Activated CD8-positive, alpha-beta T cell treated with anti-CD3 and anti-CD28 coated beads for 36 hours (primary cell): Measurements from ENCODE around the gene IL6ST. TPM values are rescaled to one million over a fixed set of nuclear protein-coding genes. Genes with fewer than 3 reads are reported as not detected.
"Not testable (repeated sequence)": the region's sequence is repeated elsewhere in the genome, so short reads cannot be mapped to it uniquely, and the experiment has no call there.

Source experiments
- ATAC-seq: fragments of 200-7000 bp; cut with Tn5 transposase; one replicate; pipeline ENCODE4 v1.10.0; 2021; ENCODE audit warnings: mild to moderate bottlenecking, moderate library complexity
- CTCF ChIA-PET: fragments of 350-600 bp; sonication (Branson Sonifier 250); formaldehyde crosslinking; loops from one replicate; lab custom pipeline; 2021; ENCODE audit warnings: antibody characterized with exemption; lab: Charles Lee
- POLR2A ChIA-PET: fragments of 350-600 bp; sonication (Branson Sonifier 250); formaldehyde crosslinking; loops from one replicate; lab custom pipeline; 2021; ENCODE audit warnings: antibody characterized with exemption; lab: Charles Lee
- DNase-seq: peaks from one replicate; pipeline ENCODE4 v3.0.0-alpha.2; 2020
- H3K27ac Mint-ChIP-seq: one replicate; pipeline ENCODE4 v1.8.0; 2021; ENCODE audit warnings: mild to moderate bottlenecking, mixed read lengths
- H3K27me3 Mint-ChIP-seq: one replicate; pipeline ENCODE4 v1.8.0; 2021; ENCODE audit warnings: mixed read lengths
- H3K36me3 Mint-ChIP-seq: one replicate; pipeline ENCODE4 v1.8.0; 2021; ENCODE audit warnings: low read depth, mixed read lengths
- H3K4me1 Mint-ChIP-seq: one replicate; pipeline ENCODE4 v1.8.0; 2021; ENCODE audit warnings: low read depth, mixed read lengths
- H3K4me3 Mint-ChIP-seq: one replicate; pipeline ENCODE4 v1.8.0; 2021; ENCODE audit warnings: mild to moderate bottlenecking, moderate library complexity, mixed read lengths
- H3K9me3 Mint-ChIP-seq: one replicate; pipeline ENCODE4 v1.8.0; 2021; ENCODE audit warnings: mixed read lengths
- CTCF ChIP-seq: fragments of 200-600 bp; IDR thresholded peaks from one replicate; pipeline ENCODE4 v1.8.0; 2022; ENCODE audit warnings: antibody characterized with exemption, mild to moderate bottlenecking
- intact Hi-C: fragments of 100-400 bp; cut with micrococcal nuclease; formaldehyde crosslinking; loops from one replicate; pipeline ENCODE4 v1.10.0; 2022
- total RNA-seq, 2 experiments: library from RNA; stranded (reverse); gene quantifications; one replicate each; pipeline ENCODE4 v1.2.3, GENCODE V29; 2021

The IL6ST gene
- total RNA-seq, 2 experiments from 2014 or later = 31.4 to 35.3 TPM

- Mint-ChIP-seq H3K27ac (no peak overlapping the region), H3K36me3 (no peaks in the 10 kb centered on the region), H3K9me3 (peaks cover 6% of the 10 kb centered on the region), H3K27me3 (no peaks in the 10 kb centered on the region), H3K4me3 (no peak overlapping the region), H3K4me1 (peaks cover 21% of the 10 kb centered on the region)
- intact Hi-C loops = no loop called here
- no peak for DNase-seq
- no peak for TF ChIP-seq CTCF
- peak; percentile 68 for ATAC-seq
- CTCF ChIA-PET = interaction anchor here (0.6 kb wide), 1 partner anchor 11 kb away, joined by 3 read pairs; the partner anchor contains the start of gene IL6ST
- POLR2A ChIA-PET = interaction anchor here (0.6 to 1.3 kb wide), 2 partner anchors 54 to 89 kb away, joined by 3 read pairs; no protein-coding TSS in a partner anchor
These were observed 11.3 kb upstream of the IL6ST start for GRCh38 chr5:56006094-56006493.

- TF ChIP-seq CTCF = no peak
- intact Hi-C loops = no loop called here
- Mint-ChIP-seq H3K27me3 (no peaks in the 10 kb centered on the region), H3K9me3 (peaks cover 6% of the 10 kb centered on the region), H3K4me3 (no peak overlapping the region), H3K4me1 (peaks cover 16% of the 10 kb centered on the region), H3K27ac (no peak overlapping the region), H3K36me3 (no peaks in the 10 kb centered on the region)
- ChIA-PET CTCF (interaction anchor here (0.7 kb wide), 1 partner anchor 57 kb away, joined by 3 read pairs; no protein-coding TSS in a partner anchor), POLR2A (no interaction called here)
- ATAC-seq = no peak
- no peak for DNase-seq
These were observed 10.1 kb upstream of the IL6ST start for GRCh38 chr5:56004874-56005273.

GRCh38 chr5:56003679-56004078 is 8.9 kb upstream of the IL6ST start:
- Mint-ChIP-seq H3K27me3 (no peaks in the 10 kb centered on the region), H3K9me3 (peaks cover 6% of the 10 kb centered on the region), H3K4me3 (no peak overlapping the region), H3K4me1 (peaks cover 16% of the 10 kb centered on the region), H3K36me3 (no peaks in the 10 kb centered on the region), H3K27ac (no peak overlapping the region)
- ChIA-PET POLR2A (no interaction called here), CTCF (no interaction called here)
- intact Hi-C loops = no loop called here
- no peak for DNase-seq
- ATAC-seq = no peak
- no peak for TF ChIP-seq CTCF

GRCh38 chr5:56003179-56003578 is 8.4 kb upstream of the IL6ST start:
- ATAC-seq (no peak), DNase-seq (no peak)
- TF ChIP-seq CTCF = no peak
- Mint-ChIP-seq H3K4me3 (no peak overlapping the region), H3K4me1 (peaks cover 18% of the 10 kb centered on the region), H3K36me3 (no peaks in the 10 kb centered on the region), H3K27me3 (no peaks in the 10 kb centered on the region), H3K27ac (no peak overlapping the region), H3K9me3 (peaks cover 6% of the 10 kb centered on the region)
- ChIA-PET CTCF (interaction anchor here (1.9 kb wide), 2 partner anchors 8 to 10 kb away, joined by 7 to 8 read pairs; no protein-coding TSS in a partner anchor), POLR2A (no interaction called here)
- intact Hi-C loops = no loop called here

GRCh38 chr5:56002303-56002702 is 7.5 kb upstream of the IL6ST start:
- intact Hi-C loops = no loop called here
- H3K27me3 Mint-ChIP-seq = no peaks in the 10 kb centered on the region
- ATAC-seq = no peak
- H3K27ac Mint-ChIP-seq = no peak overlapping the region
- no peaks in the 10 kb centered on the region for H3K36me3 Mint-ChIP-seq
- H3K4me3 Mint-ChIP-seq = no peak overlapping the region
- ChIA-PET POLR2A (interaction anchor here (0.6 kb wide), 1 partner anchor 17 kb away, joined by 3 read pairs; no protein-coding TSS in a partner anchor), CTCF (interaction anchor here (1.9 kb wide), 2 partner anchors 9 kb away, joined by 7 to 8 read pairs; no protein-coding TSS in a partner anchor)
- peaks cover 6% of the 10 kb centered on the region for H3K9me3 Mint-ChIP-seq
- DNase-seq = no peak
- TF ChIP-seq CTCF = no peak
- peaks cover 25% of the 10 kb centered on the region for H3K4me1 Mint-ChIP-seq

GRCh38 chr5:56000221-56000620 is 5.5 kb upstream of the IL6ST start:
- H3K9me3 Mint-ChIP-seq, intact Hi-C loops, ATAC-seq, H3K36me3 Mint-ChIP-seq, H3K27ac Mint-ChIP-seq, DNase-seq, H3K4me3 Mint-ChIP-seq, H3K27me3 Mint-ChIP-seq, POLR2A ChIA-PET: not testable (repeated sequence)
- CTCF ChIA-PET = interaction anchor here (1.1 kb wide), 1 partner anchor 12 kb away, joined by 3 read pairs; no protein-coding TSS in a partner anchor
- peaks cover 21% of the 10 kb centered on the region for H3K4me1 Mint-ChIP-seq
